HepG2 (cell line): ENCODE measurements around the gene AHSG.

ENCODE experiments used
- FIP1L1 ChIP-seq: fragments of 200-400 bp; formaldehyde crosslinking; IDR thresholded peaks from 2 replicates; pipeline ENCODE4 v1.6.1; 2018; ENCODE audit warnings: low read depth, mild to moderate bottlenecking, low read length, moderate library complexity, borderline replicate concordance; ENCODE audit not compliant: insufficient read depth
- NFKB2 ChIP-seq: sonication (generic); formaldehyde crosslinking; IDR thresholded peaks from 2 replicates; pipeline ENCODE4 v1.4.0; 2020; ENCODE audit warnings: missing genetic modification reagents, borderline replicate concordance
- ZNF207 ChIP-seq: fragments of 450-650 bp; IDR thresholded peaks from 2 replicates; pipeline ENCODE4 v1.6.1; 2016; ENCODE audit warnings: antibody characterized with exemption, borderline replicate concordance
- ZNF296 ChIP-seq: sonication (generic); formaldehyde crosslinking; conservative IDR thresholded peaks from 2 replicates; pipeline ENCODE4 v1.5.0; 2020; ENCODE audit warnings: mild to moderate bottlenecking, missing genetic modification reagents

DNA sequence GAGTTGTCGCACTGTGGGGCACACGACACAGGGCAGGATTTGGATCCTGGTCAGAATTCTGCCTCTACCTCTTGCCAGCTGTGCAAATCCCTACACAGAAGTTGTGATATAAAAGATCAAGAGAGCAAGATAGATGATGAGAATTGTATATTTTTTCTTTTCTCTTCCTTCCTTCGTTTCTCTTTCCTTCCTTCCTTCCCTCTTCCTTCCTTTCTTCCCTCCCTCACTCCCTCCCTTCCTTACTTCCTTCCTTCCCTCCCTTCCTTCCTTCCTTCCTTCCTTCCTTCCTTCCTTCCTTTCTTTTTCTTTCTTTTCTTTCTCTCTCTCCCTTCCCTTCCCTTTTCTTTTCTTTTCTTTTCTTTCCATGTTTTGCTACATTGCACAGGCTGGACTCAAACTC is 12.0 kb upstream of the AHSG start:
- TF ChIP-seq FIP1L1 (no peak), NFKB2 (CRISPR knock-in tag) (no peak), ZNF207 (no peak), ZNF296 (no peak)
